Suprapubic skin (tissue), 4 donors: Measurements from ENCODE around the gene PARD3B. TPM values are rescaled to one million over a fixed set of nuclear protein-coding genes. Genes with fewer than 3 reads are reported as not detected.

ENCODE experiments used
- DNase-seq, 2 donors: peaks; one replicate each; pipeline ENCODE4 v3.0.0-alpha.2; 2019; ENCODE audit warnings: low spot score in 2 of 2
- H3K27ac ChIP-seq: fragments of 200-600 bp; sonication (generic); one replicate; pipeline ENCODE4 v1.5.1; 2019
- H3K27me3 ChIP-seq: fragments of 200-600 bp; sonication (generic); one replicate; pipeline ENCODE4 v1.5.1; 2019
- H3K36me3 ChIP-seq: fragments of 200-600 bp; sonication (generic); one replicate; pipeline ENCODE4 v1.5.1; 2019
- H3K4me1 ChIP-seq: fragments of 200-600 bp; sonication (generic); one replicate; pipeline ENCODE4 v1.5.1; 2019
- H3K4me3 ChIP-seq: fragments of 200-600 bp; sonication (generic); one replicate; pipeline ENCODE4 v1.5.1; 2019; ENCODE audit warnings: mild to moderate bottlenecking
- H3K9me3 ChIP-seq: fragments of 200-600 bp; sonication (generic); one replicate; pipeline ENCODE4 v1.5.1; 2019
- EP300 ChIP-seq: sonication (generic); formaldehyde crosslinking; IDR thresholded peaks from one replicate; pipeline ENCODE4 v1.6.1; 2017; ENCODE audit warnings: antibody characterized with exemption
- POLR2A ChIP-seq, 2 donors: fragments of 450-650 bp; IDR thresholded peaks; one replicate each; pipeline ENCODE4 v1.6.1; 2017; ENCODE audit warnings: antibody characterized with exemption in 2 of 2, mild to moderate bottlenecking in 2 of 2, moderate library complexity in 2 of 2
- POLR2AphosphoS5 ChIP-seq, 3 donors: sonication (generic); formaldehyde crosslinking; IDR thresholded peaks; one replicate each; pipeline ENCODE4 v1.6.1; 2017; ENCODE audit warnings: antibody characterized with exemption in 3 of 3
- WGBS: methylation state at CpG from one replicate; pipeline ENCODE4 v1.1.5; 2018; 5-methylcytosine and 5-hydroxymethylcytosine counted together
- total RNA-seq, 4 donors: library from RNA; depleted of rRNA; stranded (reverse); fragments of >200 nt; gene quantifications; one replicate each; pipeline ENCODE4 v1.1.0, GENCODE V29; 2016
- TF ChIP-seq, protein P1 (sequence below), 2 donors: fragments of 200-600 bp in 1 of 2; fragments of 450-650 bp in 1 of 2; sonication (generic) in 1 of 2; IDR thresholded peaks; one replicate each; pipeline ENCODE4 v1.5.1; 2016 to 2019; ENCODE audit warnings: antibody characterized with exemption in 2 of 2, mild to moderate bottlenecking in 1 of 2, moderate library complexity in 1 of 2

PARD3B gene
- total RNA-seq, 4 donors from 2014 or later: 12.5 to 18.9 (median 15.5) TPM

DNA sequence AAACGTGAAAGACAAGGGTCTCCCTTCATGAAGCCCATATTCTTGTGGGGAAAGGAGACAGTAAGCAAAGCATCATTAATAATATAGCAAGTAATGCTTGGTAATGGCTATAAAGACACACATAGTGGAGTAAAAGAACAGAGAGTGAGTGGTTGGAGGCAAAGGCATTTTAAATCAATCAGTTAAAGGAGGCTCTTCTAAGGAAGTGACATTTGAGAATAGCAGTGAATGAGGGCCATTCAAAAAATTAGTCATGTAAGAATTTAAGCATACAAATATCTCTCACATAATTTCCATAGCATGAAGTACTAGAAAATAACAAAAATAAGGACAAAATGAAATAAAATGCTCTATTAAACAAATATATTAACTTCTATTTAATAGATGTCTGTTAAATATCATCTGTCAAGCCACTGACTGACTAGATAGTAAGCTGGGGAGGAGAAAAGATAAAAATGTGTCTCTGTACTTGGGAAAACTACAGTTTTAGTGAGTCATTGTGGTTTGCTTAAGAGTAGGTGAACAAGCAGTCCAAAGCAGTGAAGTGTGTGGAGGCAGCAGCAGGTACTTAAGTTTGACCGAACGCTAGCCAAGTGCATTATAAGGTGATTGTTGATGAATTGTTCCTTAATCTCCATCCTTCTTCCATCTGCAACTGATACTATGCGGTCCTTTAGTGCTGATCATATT lies 160.1 kb downstream of the PARD3B start:
- H3K27me3 ChIP-seq: no peaks in the 10 kb centered on the region
- no peaks in the 10 kb centered on the region for H3K9me3 ChIP-seq
- TF ChIP-seq EP300: no peak
- no peak for TF ChIP-seq POLR2A (IDR thresholded peaks at IDR 0.05)
- TF ChIP-seq POLR2AphosphoS5 (IDR thresholded peaks at IDR 0.05): no peak
- TF ChIP-seq, protein P1, sequence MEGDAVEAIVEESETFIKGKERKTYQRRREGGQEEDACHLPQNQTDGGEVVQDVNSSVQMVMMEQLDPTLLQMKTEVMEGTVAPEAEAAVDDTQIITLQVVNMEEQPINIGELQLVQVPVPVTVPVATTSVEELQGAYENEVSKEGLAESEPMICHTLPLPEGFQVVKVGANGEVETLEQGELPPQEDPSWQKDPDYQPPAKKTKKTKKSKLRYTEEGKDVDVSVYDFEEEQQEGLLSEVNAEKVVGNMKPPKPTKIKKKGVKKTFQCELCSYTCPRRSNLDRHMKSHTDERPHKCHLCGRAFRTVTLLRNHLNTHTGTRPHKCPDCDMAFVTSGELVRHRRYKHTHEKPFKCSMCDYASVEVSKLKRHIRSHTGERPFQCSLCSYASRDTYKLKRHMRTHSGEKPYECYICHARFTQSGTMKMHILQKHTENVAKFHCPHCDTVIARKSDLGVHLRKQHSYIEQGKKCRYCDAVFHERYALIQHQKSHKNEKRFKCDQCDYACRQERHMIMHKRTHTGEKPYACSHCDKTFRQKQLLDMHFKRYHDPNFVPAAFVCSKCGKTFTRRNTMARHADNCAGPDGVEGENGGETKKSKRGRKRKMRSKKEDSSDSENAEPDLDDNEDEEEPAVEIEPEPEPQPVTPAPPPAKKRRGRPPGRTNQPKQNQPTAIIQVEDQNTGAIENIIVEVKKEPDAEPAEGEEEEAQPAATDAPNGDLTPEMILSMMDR (IDR thresholded peaks at IDR 0.05): no peak
- H3K27ac ChIP-seq: no peak overlapping the region
- H3K4me3 ChIP-seq: no peak overlapping the region
- H3K4me1 ChIP-seq: no peaks in the 10 kb centered on the region
- no peaks in the 10 kb centered on the region for H3K36me3 ChIP-seq
- no peak for DNase-seq
- 65% methylated on average over 4 of the region's 4 CpGs for WGBS

DNA sequence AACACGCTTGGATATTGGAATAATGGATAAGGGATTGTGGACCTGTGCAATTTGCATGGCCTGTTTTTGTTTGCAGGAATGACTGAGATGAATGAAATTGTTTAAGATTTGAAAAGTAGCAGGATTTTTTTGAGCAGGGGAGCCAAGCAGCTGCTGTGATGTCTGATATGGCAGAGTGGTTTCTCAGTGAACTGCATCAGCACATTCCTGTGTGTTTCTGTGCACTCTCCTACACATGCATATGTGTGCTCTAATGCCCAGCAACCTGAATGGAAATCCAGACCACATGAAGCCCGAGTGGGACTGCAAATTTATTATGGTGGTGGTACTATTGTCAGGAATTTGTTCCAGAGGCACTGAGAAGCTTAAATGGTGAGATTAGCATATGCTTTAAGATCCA lies 161.7 kb downstream of the PARD3B start:
- H3K36me3 ChIP-seq: peaks cover 5% of the 10 kb centered on the region
- no peak for DNase-seq
- no peak overlapping the region for H3K27ac ChIP-seq
- no peaks in the 10 kb centered on the region for H3K4me1 ChIP-seq
- WGBS: 71% methylated on average over 2 of the region's 2 CpGs
- TF ChIP-seq POLR2A (IDR thresholded peaks at IDR 0.05) (no peak), EP300 (no peak), POLR2AphosphoS5 (IDR thresholded peaks at IDR 0.05) (no peak)
- TF ChIP-seq, protein P1 (IDR thresholded peaks at IDR 0.05): no peak
- H3K9me3 ChIP-seq: no peaks in the 10 kb centered on the region
- no peak overlapping the region for H3K4me3 ChIP-seq
- no peaks in the 10 kb centered on the region for H3K27me3 ChIP-seq

DNA sequence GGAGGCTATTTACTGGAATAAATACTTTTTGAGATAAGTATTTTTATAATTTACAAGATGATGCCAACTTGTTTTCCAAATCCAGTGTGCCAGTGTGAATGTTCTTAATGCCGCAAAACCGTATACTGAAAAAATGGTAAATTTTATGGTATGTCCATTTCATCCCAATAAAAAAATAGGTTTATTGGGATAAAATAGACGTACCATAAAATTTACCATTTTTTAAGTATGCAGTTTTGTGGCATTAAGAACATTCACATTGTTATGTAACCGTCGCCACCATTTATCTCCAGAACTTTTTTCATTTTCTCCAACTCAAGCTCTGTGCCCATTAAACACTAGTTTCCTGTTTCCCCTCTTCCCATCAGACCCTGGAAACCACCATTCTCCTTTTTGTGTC lies 167.9 kb downstream of the PARD3B start:
- Histone ChIP-seq H3K4me1 (no peaks in the 10 kb centered on the region), H3K36me3 (peaks cover 5% of the 10 kb centered on the region), H3K27me3 (no peaks in the 10 kb centered on the region), H3K27ac (no peak overlapping the region), H3K9me3 (no peaks in the 10 kb centered on the region), H3K4me3 (no peak overlapping the region)
- DNase-seq: no peak
- WGBS: 77% methylated on average over 5 of the region's 5 CpGs
- TF ChIP-seq, protein P1 (IDR thresholded peaks at IDR 0.05): no peak
- TF ChIP-seq POLR2AphosphoS5 (IDR thresholded peaks at IDR 0.05) (no peak), POLR2A (IDR thresholded peaks at IDR 0.05) (no peak), EP300 (no peak)

DNA sequence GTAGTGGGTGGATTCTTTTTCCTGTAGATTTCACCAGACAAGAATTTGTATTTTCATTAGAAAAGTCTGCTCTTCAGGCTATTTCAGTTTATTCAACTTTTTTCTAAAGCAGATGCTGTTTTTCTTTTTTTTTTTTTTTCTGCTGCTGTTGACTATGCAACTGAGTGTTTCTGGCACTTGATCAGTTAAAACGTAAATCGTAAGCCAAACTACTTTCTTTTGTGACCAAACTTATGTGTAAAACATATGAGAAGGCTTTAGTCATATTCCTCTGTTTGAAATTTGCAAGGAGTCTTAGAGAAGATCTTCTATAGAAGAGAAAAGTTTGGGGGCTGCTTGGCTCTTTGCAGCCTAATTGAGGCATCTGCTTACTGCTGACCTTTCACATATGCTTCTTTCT lies 170.1 kb downstream of the PARD3B start:
- Histone ChIP-seq H3K4me3 (no peak overlapping the region), H3K9me3 (no peaks in the 10 kb centered on the region), H3K4me1 (no peaks in the 10 kb centered on the region), H3K36me3 (peaks cover 5% of the 10 kb centered on the region), H3K27ac (no peak overlapping the region), H3K27me3 (no peaks in the 10 kb centered on the region)
- no peak for DNase-seq
- TF ChIP-seq POLR2A (IDR thresholded peaks at IDR 0.05) (no peak), EP300 (no peak), POLR2AphosphoS5 (IDR thresholded peaks at IDR 0.05) (no peak)
- TF ChIP-seq, protein P1 (IDR thresholded peaks at IDR 0.05): no peak
- 62% methylated on average over 2 of the region's 2 CpGs for WGBS

DNA sequence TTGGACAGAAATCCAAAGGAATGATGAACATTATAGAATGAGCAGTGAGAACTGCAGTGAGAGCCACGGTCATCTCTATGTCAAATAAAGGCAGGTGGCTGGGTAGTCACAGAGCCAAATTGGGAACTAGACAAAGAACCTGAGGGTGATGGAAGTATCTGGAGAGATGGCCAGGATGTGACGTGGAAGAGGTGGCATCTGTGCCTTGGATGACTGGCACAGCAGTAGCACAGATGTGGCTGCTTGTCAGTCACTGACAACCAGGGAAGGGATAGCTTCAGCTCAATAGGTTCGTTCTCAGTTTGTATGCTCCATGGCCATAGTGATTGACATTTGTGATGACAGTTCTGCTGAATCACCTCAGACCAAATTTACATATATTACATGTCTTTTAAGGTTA lies 172.3 kb downstream of the PARD3B start:
- H3K4me1 ChIP-seq: no peaks in the 10 kb centered on the region
- H3K9me3 ChIP-seq: no peaks in the 10 kb centered on the region
- TF ChIP-seq EP300 (no peak), POLR2A (IDR thresholded peaks at IDR 0.05) (no peak), POLR2AphosphoS5 (IDR thresholded peaks at IDR 0.05) (no peak)
- TF ChIP-seq, protein P1 (IDR thresholded peaks at IDR 0.05): no peak

More for the DNA sequence above, 172.3 kb downstream of the PARD3B start:
- Histone ChIP-seq H3K27me3 (no peaks in the 10 kb centered on the region), H3K27ac (no peak overlapping the region), H3K36me3 (no peaks in the 10 kb centered on the region), H3K4me3 (no peak overlapping the region)
- 84% methylated on average over 3 of the region's 3 CpGs for WGBS
- no peak for DNase-seq
